Endothelial cell of umbilical vein (primary cell): ENCODE data around the gene RYR2.

Experiments used
- CTCF ChIP-seq, 2 donors: IDR thresholded peaks; 1 replicate in 1 of 2; 2 replicates in 1 of 2; pipeline ENCODE4 v1.5.1; 2011; ENCODE audit warnings: low read length in 2 of 2, mild to moderate bottlenecking in 2 of 2, moderate library complexity in 2 of 2, control low read depth in 1 of 2, inconsistent platforms in 1 of 2, low read depth in 1 of 2; ENCODE audit not compliant: insufficient read depth in 1 of 2; ENCODE audit errors: extremely low read depth in 1 of 2
- EZH2 ChIP-seq: IDR thresholded peaks from 2 replicates; pipeline ENCODE4 v1.6.1; 2012; ENCODE audit warnings: borderline replicate concordance, low read depth, mild to moderate bottlenecking, moderate library complexity, low read length, inconsistent platforms; ENCODE audit not compliant: severe bottlenecking
- FOS ChIP-seq: IDR thresholded peaks from 2 replicates; pipeline ENCODE4 v1.6.1; 2011; ENCODE audit warnings: mild to moderate bottlenecking, low read length, moderate library complexity, borderline replicate concordance; ENCODE audit not compliant: insufficient read depth
- GATA2 ChIP-seq: IDR thresholded peaks from 2 replicates; pipeline ENCODE4 v1.7.0; 2011; ENCODE audit warnings: low read depth, mild to moderate bottlenecking, moderate library complexity, mixed read lengths, low read length; ENCODE audit not compliant: insufficient read length, insufficient read depth
- MAX ChIP-seq: IDR thresholded peaks from 2 replicates; pipeline ENCODE4 v1.6.1; 2011; ENCODE audit not compliant: insufficient read depth, insufficient read length
- POLR2A ChIP-seq: IDR thresholded peaks from 2 replicates; pipeline ENCODE4 v1.6.1; 2012; ENCODE audit warnings: low read depth, mild to moderate bottlenecking, control low read depth, low read length
- POLR2AphosphoS5 ChIP-seq: IDR thresholded peaks from 2 replicates; pipeline ENCODE4 v1.6.1; 2012; ENCODE audit warnings: low read depth, mild to moderate bottlenecking, control low read depth, low read length, moderate library complexity; ENCODE audit not compliant: insufficient read depth

- TF ChIP-seq POLR2AphosphoS5 = no peak
- no peak for TF ChIP-seq CTCF (IDR thresholded peaks at IDR 0.05; ENCODE audit: extremely low read depth in 1 of 2, insufficient read depth in 1 of 2, low read depth in 1 of 2, low read length in 2 of 2)
- no peak for TF ChIP-seq POLR2A
- TF ChIP-seq EZH2 = no peak
- no peak for TF ChIP-seq MAX
- TF ChIP-seq GATA2 = no peak
- TF ChIP-seq FOS = no peak
Observed at GRCh38 chr1:237834048-237834447, 792.1 kb downstream of the RYR2 start.
